K562 (cell line): ENCODE results near the gene UPF1. TPM values are rescaled to one million over a fixed set of nuclear protein-coding genes. Genes with fewer than 3 reads are reported as not detected.

Source experiments
- MGA ChIP-seq: fragments of 450-650 bp; IDR thresholded peaks from 2 replicates; pipeline ENCODE4 v1.6.1; 2016; ENCODE audit warnings: mild to moderate bottlenecking, moderate library complexity
- RBM17 ChIP-seq: fragments of 200-400 bp; formaldehyde crosslinking; IDR thresholded peaks from 2 replicates; pipeline ENCODE4 v1.6.1; 2017; ENCODE audit warnings: low read depth, mild to moderate bottlenecking, low read length, borderline replicate concordance
- REST ChIP-seq, 2 experiments: fragments of 450-650 bp; formaldehyde crosslinking in 1 of 2; IDR thresholded peaks; 2 replicates each; pipeline versions ENCODE4 v1.4.0 to v1.6.1; 2014 to 2020; ENCODE audit warnings: mild to moderate bottlenecking in 2 of 2, borderline replicate concordance in 1 of 2, low read depth in 1 of 2
- ZNF197 ChIP-seq: fragments of 200-800 bp; sonication (Bioruptor generic); IDR thresholded peaks from 2 replicates; pipeline ENCODE4 v1.6.1; 2016; ENCODE audit warnings: low read depth, missing genetic modification characterization, missing compliant biosample characterization
- polyA plus RNA-seq, 8 experiments: library from polyadenylated mRNA; depleted of rRNA in 4 of 8; stranded (reverse) in 5 of 8; unstranded in 3 of 8; fragments of >200 nt; fragmentation: Nextera tagmentation in 2 of 8; fragmentation: Illumina TruSeq in 1 of 8; extraction: Ambion mirVana in 2 of 8; extraction: Trizol in 1 of 8; gene quantifications; 2 replicates each; pipeline versions ENCODE4 v1.2.1 to v1.2.3, GENCODE V29; 2011 to 2014; ENCODE audit warnings: inconsistent platforms in 1 of 8, missing spikeins in 1 of 8
- total RNA-seq, 7 experiments: library from RNA; depleted of rRNA in 6 of 7; stranded (reverse); fragments of >200 nt in 6 of 7; fragmentation: Illumina TruSeq in 2 of 7; extraction: Trizol in 2 of 7; gene quantifications; 2 replicates each; pipeline versions ENCODE4 v1.2.1 to v1.2.3, GENCODE V29; 2011 to 2021; ENCODE audit warnings: low replicate concordance in 1 of 7

Gene UPF1
- total and polyA plus RNA-seq, 9 of the 15 experiments (the other 6 are each of a cell fraction or from before 2014, with no cell fraction given): 0.34 to 103 (median 27.9) TPM

GRCh38 chr19:18883526-18884304 is 52.0 kb downstream of the UPF1 start (continued):
- TF ChIP-seq REST (IDR thresholded peaks at IDR 0.05; ENCODE audit: borderline replicate concordance): peak; percentile 60
- no peak for TF ChIP-seq REST (CRISPR knock-in tag; IDR thresholded peaks at IDR 0.05; ENCODE audit: low read depth)
- TF ChIP-seq MGA: peak; percentile 36; the same call in 1 of the 2 replicates
- no peak for TF ChIP-seq ZNF197 (CRISPR knock-in tag)
- TF ChIP-seq RBM17: no peak
